NCI-H748 (cell line): ENCODE data around the gene C9orf43.
A peak's percentile ranks its signal among the peaks of the same experiment; 100 is the strongest.
"Not testable (repeated sequence)": the region's sequence is repeated elsewhere in the genome, so short reads cannot be mapped to it uniquely, and the experiment has no call there.

Experiments used
- DNase-seq: peaks from one replicate; lab custom pipeline; 2025; ENCODE audit not compliant: unreplicated experiment; lab: John Stamatoyannopoulos, UW

C9orf43 gene

DNA sequence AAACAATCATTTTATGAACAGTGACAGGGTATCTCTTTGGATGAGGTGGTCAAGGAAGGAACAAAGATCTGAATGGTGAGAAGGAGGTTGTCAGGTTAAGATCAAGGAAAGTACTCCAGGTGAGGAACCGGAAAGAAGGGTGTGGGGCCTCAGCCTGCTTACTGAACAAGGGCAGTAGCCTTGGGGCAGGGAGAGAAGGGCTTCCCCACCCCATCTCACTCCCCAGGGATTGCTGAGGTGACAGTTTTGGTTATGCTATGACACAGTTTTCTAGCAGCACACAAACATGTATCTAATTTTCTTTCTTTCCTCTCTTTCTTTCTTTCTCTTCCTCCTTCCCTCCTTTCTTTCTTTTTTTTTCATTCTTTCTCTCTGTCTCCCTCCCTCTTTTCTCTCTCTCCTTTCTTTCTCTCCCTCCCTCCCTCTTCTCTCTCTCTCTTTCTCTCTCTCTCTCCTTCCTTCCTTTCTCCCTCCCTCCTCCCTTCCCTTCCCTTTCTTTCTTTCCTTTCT is 29.6 kb upstream of the C9orf43 start:
- DNase-seq, result peak; percentile 42

DNA sequence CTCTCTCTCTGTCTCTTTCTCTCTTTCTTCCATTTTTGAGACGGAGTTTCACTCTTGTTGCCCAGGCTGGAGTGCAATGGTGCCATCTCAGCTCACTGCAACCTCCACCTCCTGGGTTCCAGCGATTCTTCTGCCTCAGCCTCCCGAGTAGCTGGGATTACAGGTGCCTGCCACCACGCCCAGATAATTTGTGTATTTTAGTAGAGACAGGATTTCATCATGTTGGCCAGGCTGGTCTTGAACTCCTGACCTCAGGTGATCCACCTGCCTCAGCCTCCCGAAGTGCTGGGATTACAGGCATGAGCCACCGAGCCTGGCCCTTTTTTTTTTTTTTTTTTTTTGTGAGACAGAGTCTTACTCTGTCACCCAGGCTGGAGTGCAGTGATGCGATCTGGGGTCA is 29.1 kb upstream of the C9orf43 start:
- not testable (repeated sequence) for DNase-seq

DNA sequence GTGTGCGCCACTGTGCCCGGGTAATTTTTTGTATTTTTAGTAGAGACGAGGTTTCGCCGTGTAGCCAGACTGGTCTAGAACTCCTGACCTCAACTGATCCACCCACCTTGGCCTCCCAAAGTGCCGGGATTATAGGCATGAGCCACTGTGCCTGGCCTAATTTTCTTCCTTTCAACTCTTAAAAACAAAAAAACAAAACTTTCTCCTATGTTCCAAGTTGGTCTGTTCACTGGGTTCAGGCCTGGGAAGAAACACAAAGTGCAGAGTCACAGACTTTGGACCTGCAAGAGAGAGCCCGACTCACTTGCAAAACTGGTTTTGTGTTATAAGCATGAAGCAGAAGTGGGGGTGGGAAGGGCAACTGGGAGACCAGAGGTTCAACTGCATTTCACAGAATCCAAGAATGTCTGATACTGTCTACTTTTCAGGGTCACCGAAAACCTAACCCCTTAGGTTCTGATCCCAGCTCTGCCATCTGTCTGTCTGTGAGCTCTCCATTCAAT is 28.6 kb upstream of the C9orf43 start:
- DNase-seq, result no peak

- no peak for DNase-seq
Observed at GRCh38 chr9:113386571-113387393, 23.8 kb upstream of the C9orf43 start.

- no peak for DNase-seq
Observed at GRCh38 chr9:113387560-113388230, 22.9 kb upstream of the C9orf43 start.

DNA sequence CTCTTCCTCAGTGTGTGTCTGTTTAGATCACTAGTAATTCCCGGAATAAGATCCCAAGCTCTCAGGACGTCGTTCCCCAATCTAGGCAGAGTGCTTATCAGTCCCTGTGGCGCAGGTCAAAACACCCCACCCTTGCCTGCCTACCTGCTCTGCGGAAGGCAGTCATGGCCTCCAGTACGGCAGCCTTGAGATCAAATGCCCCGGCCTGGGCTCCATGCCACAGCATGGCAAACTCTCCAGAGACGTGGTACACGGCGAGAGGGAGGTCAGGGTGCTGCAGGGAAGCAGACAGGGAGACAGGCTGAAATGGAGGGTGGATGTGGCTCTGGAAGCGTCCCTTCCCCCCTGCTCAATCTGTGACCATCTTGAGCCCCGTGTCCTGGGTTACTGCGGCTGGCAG is 21.7 kb upstream of the C9orf43 start:
- no peak for DNase-seq

- no peak for DNase-seq
Observed at GRCh38 chr9:113389451-113389850, 21.1 kb upstream of the C9orf43 start.

DNA sequence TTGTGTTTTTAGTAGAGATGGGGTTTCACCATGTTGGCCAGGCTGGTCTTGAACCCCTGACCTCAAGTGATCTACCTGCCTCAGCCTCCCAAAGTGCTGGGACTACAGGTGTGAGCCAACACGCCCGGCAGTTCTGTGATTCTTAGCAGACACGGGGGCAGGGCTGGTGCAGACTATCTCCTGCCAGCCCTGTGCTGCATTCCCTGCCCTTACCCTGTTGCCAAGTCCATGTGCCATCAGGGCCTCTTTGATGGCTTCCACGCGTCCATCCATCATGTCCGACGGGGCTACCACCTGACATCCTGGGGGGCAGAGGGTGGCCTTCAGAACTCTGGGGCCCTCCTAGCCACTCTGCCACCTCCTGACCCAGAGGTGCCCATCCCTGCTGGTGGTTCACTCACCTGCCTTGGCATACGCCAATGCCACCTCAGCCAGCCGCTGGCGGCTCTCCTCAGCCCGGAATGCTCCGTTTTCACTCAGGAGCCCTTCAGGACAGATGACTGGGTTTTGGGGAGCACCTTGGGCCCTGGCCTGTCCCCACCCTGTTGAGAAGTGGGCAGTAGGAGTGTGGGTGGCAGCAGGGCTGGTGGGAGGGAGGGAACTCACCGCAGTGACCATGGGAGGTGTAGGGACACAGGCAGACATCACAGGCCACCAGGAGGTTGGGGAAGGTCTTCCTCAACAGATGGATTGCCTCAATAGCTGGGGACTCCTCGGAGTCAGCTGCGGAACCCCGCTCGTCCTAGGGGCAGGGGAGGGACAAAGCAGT is 20.2 kb upstream of the C9orf43 start:
- no peak for DNase-seq

DNA sequence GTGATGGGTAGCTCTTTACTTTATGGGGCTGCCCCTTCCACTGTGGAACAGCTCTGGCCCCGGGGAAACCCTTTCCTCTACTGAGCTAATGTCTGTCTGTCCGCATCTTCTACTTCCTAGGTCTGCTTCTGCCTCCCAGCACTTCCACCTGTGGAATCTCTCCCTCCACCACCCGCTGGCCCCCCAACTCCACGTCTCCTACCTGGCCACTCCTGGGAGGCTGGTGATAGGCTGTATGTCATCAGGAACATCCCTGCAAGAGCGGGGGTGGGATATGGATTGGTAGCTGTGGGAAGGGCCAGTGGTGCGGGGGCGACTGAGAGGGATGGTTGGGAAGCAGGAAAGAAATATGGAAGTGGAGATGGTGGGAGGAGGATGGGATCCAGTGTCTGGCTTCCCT is 18.6 kb upstream of the C9orf43 start:
- no peak for DNase-seq

DNA sequence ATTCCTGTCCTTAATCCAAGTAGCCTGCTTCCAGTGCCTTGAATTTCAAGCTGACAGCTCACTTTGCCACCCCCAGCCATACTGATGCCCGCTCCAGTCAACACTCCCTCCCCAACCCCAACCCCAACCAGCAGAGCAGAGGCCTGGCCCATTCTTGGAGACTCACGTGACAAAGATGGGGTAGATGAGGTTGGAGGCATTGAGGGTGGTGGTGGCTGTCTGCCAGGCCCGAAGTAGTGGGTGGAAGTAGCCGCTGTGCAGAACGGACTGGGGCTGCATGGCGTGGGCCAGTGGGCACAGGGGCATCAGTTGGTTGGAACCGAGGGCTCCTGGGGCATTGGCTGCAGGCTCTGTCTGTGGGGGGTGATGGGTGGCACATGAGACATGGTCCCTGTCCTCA is 17.3 kb upstream of the C9orf43 start:
- no peak for DNase-seq

GRCh38 chr9:113395000-113395861 is 15.3 kb upstream of the C9orf43 start:
- no peak for DNase-seq

GRCh38 chr9:113397203-113397631 is 13.3 kb upstream of the C9orf43 start:
- DNase-seq, result no peak

DNA sequence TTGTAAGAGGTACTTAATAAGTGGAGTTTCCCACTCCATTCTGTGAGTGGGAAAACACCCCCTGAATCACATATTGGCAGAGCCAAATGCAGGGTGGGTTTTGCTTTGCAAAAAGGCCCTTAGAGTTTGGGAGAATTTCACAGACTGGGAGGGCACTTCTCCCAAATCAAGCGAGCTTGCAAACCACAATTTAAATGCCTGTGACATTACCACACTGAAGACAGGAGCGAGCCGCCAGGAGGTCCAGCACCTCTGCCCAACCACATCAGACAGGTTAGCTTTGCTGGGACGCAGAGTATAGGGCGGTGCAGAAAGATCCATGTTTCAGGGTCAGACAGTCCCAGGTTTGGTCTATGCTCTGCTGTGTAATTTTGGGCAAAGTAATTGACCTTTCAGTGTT is 11.8 kb upstream of the C9orf43 start:
- no peak for DNase-seq

- DNase-seq, result peak; percentile 9
Observed at GRCh38 chr9:113399646-113400200, 10.8 kb upstream of the C9orf43 start.

GRCh38 chr9:113401027-113401792 is 9.3 kb upstream of the C9orf43 start, which contains the start of gene ALAD:
ALAD (minus strand) TSS chr9:113401284; CDS start chr9:113393559, 7,725 bp downstream.
- DNase-seq, result peak; percentile 99

- DNase-seq, result no peak
Observed at GRCh38 chr9:113403646-113404045, 6.9 kb upstream of the C9orf43 start.

GRCh38 chr9:113406353-113406752 is 4.2 kb upstream of the C9orf43 start:
- not testable (repeated sequence) for DNase-seq

DNA sequence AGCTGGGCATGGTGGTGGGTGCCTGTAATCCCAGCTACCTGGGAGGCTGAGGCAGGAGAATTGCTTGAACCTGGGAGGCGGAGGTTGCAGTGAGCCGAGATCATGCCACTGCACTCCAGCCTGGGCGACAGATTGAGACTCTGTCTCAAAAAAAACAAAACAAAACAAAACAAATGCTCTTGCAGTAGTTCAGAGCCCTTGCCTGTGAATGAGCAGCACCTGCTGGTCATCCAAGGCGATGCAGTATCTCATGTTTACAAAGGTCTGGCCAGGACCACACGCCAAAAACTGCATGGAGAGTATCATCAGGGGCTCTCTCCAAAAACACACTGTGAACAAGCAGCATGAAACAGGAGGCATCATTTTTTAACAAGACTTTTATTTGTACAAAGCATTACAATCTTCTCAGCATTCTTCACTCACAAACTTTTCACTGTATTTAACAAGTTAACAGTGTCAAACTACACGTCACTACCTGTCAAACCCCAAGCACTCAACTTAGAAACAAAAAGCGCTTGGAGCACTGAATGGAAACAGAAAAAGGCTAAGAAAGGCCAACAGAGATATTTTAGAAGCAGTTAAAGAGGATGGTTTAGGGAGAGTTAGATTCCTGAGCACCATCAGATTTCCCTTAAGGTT is 3.6 kb upstream of the C9orf43 start:
- peak; percentile 54 for DNase-seq

GRCh38 chr9:113409481-113409880 is 1.1 kb upstream of the C9orf43 start:
- no peak for DNase-seq
